ENCODE results near the gene DGKD.

- TF ChIP-seq GATA2 (IDR thresholded peaks at IDR 0.05; ENCODE audit: low read depth, low read length) (no peak), GATA3 (IDR thresholded peaks at IDR 0.05; ENCODE audit: low read depth, low read length) (no peak)
These were observed 59.4 kb downstream of the DGKD start for GRCh38 chr2:233413559-233414272.

Data from SH-SY5Y (cell line).